Transverse colon (tissue), 4 donors: Measurements from ENCODE around the gene CYP27A1. TPM values are rescaled to one million over a fixed set of nuclear protein-coding genes. Genes with fewer than 3 reads are reported as not detected.

Experiments
- DNase-seq: peaks from one replicate; pipeline ENCODE4 v3.0.0-alpha.2; 2019
- H3K27ac ChIP-seq, 4 donors: fragments of 200-600 bp; sonication (generic); 2 replicates each; pipeline ENCODE4 v1.5.1; 2016 to 2018; ENCODE audit warnings: inconsistent platforms in 4 of 4
- H3K27me3 ChIP-seq: fragments of 200-600 bp; sonication (generic); 2 replicates; pipeline ENCODE4 v1.5.1; 2017; ENCODE audit warnings: inconsistent platforms
- H3K36me3 ChIP-seq, 4 donors: fragments of 200-600 bp; sonication (generic); 2 replicates each; pipeline ENCODE4 v1.5.1; 2017 to 2019; ENCODE audit warnings: inconsistent platforms in 4 of 4
- H3K4me1 ChIP-seq, 4 donors: fragments of 200-600 bp; sonication (generic); 2 replicates each; pipeline ENCODE4 v1.5.1; 2017 to 2020; ENCODE audit warnings: inconsistent platforms in 4 of 4
- H3K4me3 ChIP-seq, 4 donors: fragments of 200-600 bp; sonication (generic); 1 replicate in 1 of 4; 2 replicates in 3 of 4; pipeline versions ENCODE4 v1.5.1 to v1.6.1; 2017 to 2019; ENCODE audit warnings: inconsistent platforms in 4 of 4
- H3K9me3 ChIP-seq, 2 donors: fragments of 200-600 bp; sonication (generic); 2 replicates each; pipeline ENCODE4 v1.5.1; 2017 to 2019; ENCODE audit warnings: inconsistent platforms in 2 of 2
- CTCF ChIP-seq, 5 experiments: fragments of 200-600 bp in 3 of 5; fragments of 450-650 bp in 2 of 5; sonication (generic) in 3 of 5; IDR thresholded peaks; 1 replicate in 2 of 5; 2 replicates in 3 of 5; pipeline ENCODE4 v1.5.1; 2016 to 2017; ENCODE audit warnings: antibody characterized with exemption in 5 of 5, inconsistent platforms in 3 of 5, mild to moderate bottlenecking in 2 of 5, moderate library complexity in 1 of 5
- EP300 ChIP-seq: sonication (generic); formaldehyde crosslinking; IDR thresholded peaks from one replicate; pipeline ENCODE4 v1.6.1; 2017; ENCODE audit warnings: antibody characterized with exemption, low read depth
- POLR2A ChIP-seq: fragments of 450-650 bp; IDR thresholded peaks from one replicate; pipeline ENCODE4 v1.6.1; 2016; ENCODE audit warnings: antibody characterized with exemption, mild to moderate bottlenecking, moderate library complexity
- POLR2AphosphoS5 ChIP-seq, 3 donors: sonication (generic); formaldehyde crosslinking; IDR thresholded peaks; one replicate each; pipeline ENCODE4 v1.6.1; 2016; ENCODE audit warnings: antibody characterized with exemption in 3 of 3
- WGBS, 2 donors: methylation state at CpG; one replicate each; pipeline ENCODE4 v1.1.5; 2018; ENCODE audit warnings: low coverage in 1 of 2; 5-methylcytosine and 5-hydroxymethylcytosine counted together
- in situ Hi-C, 4 donors: fragments of 200-750 bp; cut with MboI; loops; one replicate each; pipeline versions ENCODE4 v1.15.0 to v1.15.1; 2017; ENCODE audit warnings: low sequenced_read_pairs in 3 of 4, low pct_ligation_motif_present in 1 of 4, low pct_unique_long_range_greater_than_20kb in 1 of 4
- intact Hi-C: fragments of 100-400 bp; cut with DNase I; formaldehyde crosslinking; loops from one replicate; pipeline ENCODE4 v1.15.1; 2023; ENCODE audit warnings: low total_unique reads
- total RNA-seq, 4 donors: library from RNA; depleted of rRNA; stranded (reverse); fragments of >200 nt; gene quantifications; one replicate each; pipeline ENCODE4 v1.1.0, GENCODE V29; 2016

CYP27A1 gene
- total RNA-seq, 4 donors from 2014 or later: 48.3 to 159 (median 75.5) TPM

- 32 to 66% methylated on average over 2 to 6 of the region's 6 CpGs for WGBS, 2 donors
- DNase-seq: no peak
- intact Hi-C loops (no loop called here), in situ Hi-C loops (no loop called here)
- no peaks in the 10 kb centered on the region for H3K9me3 ChIP-seq
- peaks cover 0 to 11% (median 0%) of the 10 kb centered on the region in 4 donors for H3K4me1 ChIP-seq
- H3K27me3 ChIP-seq: no peaks in the 10 kb centered on the region
- no peak for TF ChIP-seq CTCF (IDR thresholded peaks at IDR 0.05)
- no peak for TF ChIP-seq POLR2A
- TF ChIP-seq POLR2AphosphoS5 (IDR thresholded peaks at IDR 0.05): no peak
- TF ChIP-seq EP300: no peak
- no peak overlapping the region for H3K4me3 ChIP-seq
- no peaks in the 10 kb centered on the region for H3K36me3 ChIP-seq
- H3K27ac ChIP-seq: no peak overlapping the region
Measured at GRCh38 chr2:218799990-218800389, 18.0 kb downstream of the CYP27A1 start.

GRCh38 chr2:218802386-218802994 is 20.5 kb downstream of the CYP27A1 start:
- 45 to 48% methylated on average over 4 of the region's 4 CpGs for whole genome bisulfite sequencing, 2 donors
- TF ChIP-seq POLR2A (no peak), CTCF (IDR thresholded peaks at IDR 0.05) (no peak), POLR2AphosphoS5 (IDR thresholded peaks at IDR 0.05) (no peak), EP300 (no peak)
- H3K36me3 ChIP-seq: no peaks in the 10 kb centered on the region
- no peak overlapping the region for H3K4me3 ChIP-seq
- intact Hi-C loops: no loop called here
- H3K4me1 ChIP-seq: peaks cover 0 to 26% (median 4%) of the 10 kb centered on the region in 4 donors
- in situ Hi-C loops: no loop called here
- H3K27ac ChIP-seq: peak overlapping the region in 1 of 4 donors; percentile 31
- no peaks in the 10 kb centered on the region for H3K27me3 ChIP-seq
- no peak for DNase-seq
- no peaks in the 10 kb centered on the region for H3K9me3 ChIP-seq

GRCh38 chr2:218804817-218805216 is 22.9 kb downstream of the CYP27A1 start:
- no peak overlapping the region for H3K4me3 ChIP-seq
- H3K4me1 ChIP-seq: peaks cover 0 to 24% (median 4%) of the 10 kb centered on the region in 4 donors
- intact Hi-C loops: no loop called here
- H3K27me3 ChIP-seq: no peaks in the 10 kb centered on the region
- no peak for DNase-seq
- no peak for TF ChIP-seq EP300
- H3K36me3 ChIP-seq: no peaks in the 10 kb centered on the region
- H3K9me3 ChIP-seq: no peaks in the 10 kb centered on the region
- peak overlapping the region in 2 of 4 donors; percentile 37 to 61 for H3K27ac ChIP-seq
- in situ Hi-C loops: no loop called here
- WGBS, 2 donors: 93 to 100% methylated on average over 1 of the region's 1 CpG

- no peaks in the 10 kb centered on the region for H3K9me3 ChIP-seq
- H3K4me3 ChIP-seq: no peak overlapping the region
- TF ChIP-seq POLR2AphosphoS5 (IDR thresholded peaks at IDR 0.05) (peak in 1 of 3 donors; percentile 26), EP300 (no peak), POLR2A (no peak), CTCF (IDR thresholded peaks at IDR 0.05) (no peak)
- WGBS, 2 donors: 33% methylated on average over 3 of the region's 3 CpGs; no CpG with 5 or more reads in 1 of the 2 donors
- peak overlapping the region; percentile 37 to 82 (median 67) for H3K27ac ChIP-seq
- intact Hi-C loops (no loop called here), in situ Hi-C loops (no loop called here)
- no peaks in the 10 kb centered on the region for H3K36me3 ChIP-seq
- peaks cover 0 to 24% (median 4%) of the 10 kb centered on the region in 4 donors for H3K4me1 ChIP-seq
- DNase-seq: no peak
- no peaks in the 10 kb centered on the region for H3K27me3 ChIP-seq
Measured at GRCh38 chr2:218805627-218806026, 23.7 kb downstream of the CYP27A1 start.
